HCT116 (cell line): ENCODE data around the gene NRP1.

Source experiments
- CBX3 ChIP-seq: IDR thresholded peaks from 2 replicates; pipeline ENCODE4 v1.6.1; 2012; ENCODE audit warnings: low read depth
- CEBPB ChIP-seq: IDR thresholded peaks from 2 replicates; pipeline ENCODE4 v1.6.1; 2012; ENCODE audit warnings: low read depth
- EZH2 ChIP-seq: fragments of 200-600 bp; sonication (generic); IDR thresholded peaks from 2 replicates; pipeline ENCODE4 v1.6.1; 2017; ENCODE audit warnings: antibody characterized with exemption, mixed run types
- POLR2A ChIP-seq: IDR thresholded peaks from 2 replicates; pipeline ENCODE4 v1.7.0; 2011; ENCODE audit warnings: borderline replicate concordance; ENCODE audit not compliant: insufficient read depth, insufficient read length; ENCODE audit errors: extremely low read depth
- RAD21 ChIP-seq: IDR thresholded peaks from 2 replicates; pipeline ENCODE4 v1.6.1; 2012; ENCODE audit warnings: low read depth, mild to moderate bottlenecking
- TCF7L2 ChIP-seq: IDR thresholded peaks from 2 replicates; pipeline ENCODE4 v1.7.0; 2011; ENCODE audit warnings: borderline replicate concordance, inconsistent platforms; ENCODE audit not compliant: insufficient read depth, insufficient read length; ENCODE audit errors: extremely low read depth
- YY1 ChIP-seq: IDR thresholded peaks from 2 replicates; pipeline ENCODE4 v1.6.1; 2011; ENCODE audit warnings: low read length, low read depth, moderate library complexity, mild to moderate bottlenecking; ENCODE audit not compliant: insufficient replicate concordance; ENCODE audit errors: extremely low read depth
- ZNF274 ChIP-seq: fragments of 200-500 bp; sonication (Bioruptor generic); IDR thresholded peaks from 2 replicates; pipeline ENCODE4 v1.6.1; 2014; ENCODE audit warnings: mild to moderate bottlenecking, low read depth, low read length, inconsistent platforms
- TF ChIP-seq, protein P1 (sequence below), 3 experiments: fragments of 200-600 bp in 1 of 3; sonication (generic) in 1 of 3; IDR thresholded peaks in 2 of 3; conservative IDR thresholded peaks in 1 of 3; 2 replicates each; pipeline ENCODE4 v1.5.1; 2012 to 2017; ENCODE audit warnings: low read depth in 2 of 3, low read length in 2 of 3, antibody characterized with exemption in 1 of 3, borderline replicate concordance in 1 of 3, control low read depth in 1 of 3, mild to moderate bottlenecking in 1 of 3, mixed read lengths in 1 of 3, mixed run types in 1 of 3, moderate library complexity in 1 of 3; ENCODE audit not compliant: insufficient read depth in 1 of 3

GRCh38 chr10:33153251-33153967 is 181.1 kb downstream of the NRP1 start:
- TF ChIP-seq TCF7L2 (no peak), CBX3 (no peak), POLR2A (no peak), CEBPB (no peak), EZH2 (no peak), YY1 (no peak), RAD21 (no peak), ZNF274 (no peak)
- TF ChIP-seq, protein P1, sequence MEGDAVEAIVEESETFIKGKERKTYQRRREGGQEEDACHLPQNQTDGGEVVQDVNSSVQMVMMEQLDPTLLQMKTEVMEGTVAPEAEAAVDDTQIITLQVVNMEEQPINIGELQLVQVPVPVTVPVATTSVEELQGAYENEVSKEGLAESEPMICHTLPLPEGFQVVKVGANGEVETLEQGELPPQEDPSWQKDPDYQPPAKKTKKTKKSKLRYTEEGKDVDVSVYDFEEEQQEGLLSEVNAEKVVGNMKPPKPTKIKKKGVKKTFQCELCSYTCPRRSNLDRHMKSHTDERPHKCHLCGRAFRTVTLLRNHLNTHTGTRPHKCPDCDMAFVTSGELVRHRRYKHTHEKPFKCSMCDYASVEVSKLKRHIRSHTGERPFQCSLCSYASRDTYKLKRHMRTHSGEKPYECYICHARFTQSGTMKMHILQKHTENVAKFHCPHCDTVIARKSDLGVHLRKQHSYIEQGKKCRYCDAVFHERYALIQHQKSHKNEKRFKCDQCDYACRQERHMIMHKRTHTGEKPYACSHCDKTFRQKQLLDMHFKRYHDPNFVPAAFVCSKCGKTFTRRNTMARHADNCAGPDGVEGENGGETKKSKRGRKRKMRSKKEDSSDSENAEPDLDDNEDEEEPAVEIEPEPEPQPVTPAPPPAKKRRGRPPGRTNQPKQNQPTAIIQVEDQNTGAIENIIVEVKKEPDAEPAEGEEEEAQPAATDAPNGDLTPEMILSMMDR (IDR thresholded peaks at IDR 0.05 in 2 of 3, conservative IDR thresholded peaks at IDR 0.05 in 1 of 3; ENCODE audit: borderline replicate concordance in 1 of 3, insufficient read depth in 1 of 3, low read depth in 2 of 3, low read length in 2 of 3), result no peak
